RWPE2 (cell line): ENCODE measurements around the gene NOS1AP.

Source experiments
- ATAC-seq: fragments of 200-7000 bp; cut with Tn5 transposase; 3 replicates; pipeline ENCODE4 v1.9.1; 2021; ENCODE audit warnings: low read depth
- DNase-seq: peaks from one replicate; pipeline ENCODE4 v3.0.0-alpha.2; 2020; ENCODE audit warnings: low spot score
- H3K27ac ChIP-seq: fragments of 450-650 bp; 2 replicates; pipeline ENCODE4 v1.5.1; 2017; ENCODE audit warnings: mild to moderate bottlenecking; ENCODE audit not compliant: poor library complexity, severe bottlenecking
- H3K27me3 ChIP-seq: fragments of 250-450 bp; sonication (Bioruptor Pico); 2 replicates; pipeline ENCODE4 v1.5.1; 2021; ENCODE audit warnings: mild to moderate bottlenecking, moderate library complexity; ENCODE audit not compliant: insufficient read depth, poor library complexity, severe bottlenecking
- H3K36me3 ChIP-seq: fragments of 250-450 bp; sonication (Bioruptor Pico); 2 replicates; pipeline ENCODE4 v1.5.1; 2020; ENCODE audit warnings: low read depth, mild to moderate bottlenecking, moderate library complexity
- H3K4me1 ChIP-seq: fragments of 250-450 bp; sonication (Bioruptor Pico); 2 replicates; pipeline ENCODE4 v1.5.1; 2021; ENCODE audit warnings: mild to moderate bottlenecking, moderate library complexity; ENCODE audit not compliant: insufficient read depth, poor library complexity, severe bottlenecking
- H3K4me3 ChIP-seq: fragments of 250-450 bp; sonication (Bioruptor Pico); 2 replicates; pipeline ENCODE4 v1.5.1; 2021; ENCODE audit warnings: mild to moderate bottlenecking, moderate library complexity; ENCODE audit not compliant: severe bottlenecking
- H3K9me3 ChIP-seq: fragments of 250-450 bp; sonication (Bioruptor Pico); 2 replicates; pipeline ENCODE4 v1.5.1; 2021; ENCODE audit warnings: mild to moderate bottlenecking, moderate library complexity; ENCODE audit not compliant: severe bottlenecking
- TF ChIP-seq, protein P1 (sequence below): fragments of 450-650 bp; IDR thresholded peaks from one replicate; pipeline ENCODE4 v1.5.1; 2017; ENCODE audit warnings: mild to moderate bottlenecking, moderate library complexity; ENCODE audit not compliant: poor library complexity, severe bottlenecking

The NOS1AP gene

DNA sequence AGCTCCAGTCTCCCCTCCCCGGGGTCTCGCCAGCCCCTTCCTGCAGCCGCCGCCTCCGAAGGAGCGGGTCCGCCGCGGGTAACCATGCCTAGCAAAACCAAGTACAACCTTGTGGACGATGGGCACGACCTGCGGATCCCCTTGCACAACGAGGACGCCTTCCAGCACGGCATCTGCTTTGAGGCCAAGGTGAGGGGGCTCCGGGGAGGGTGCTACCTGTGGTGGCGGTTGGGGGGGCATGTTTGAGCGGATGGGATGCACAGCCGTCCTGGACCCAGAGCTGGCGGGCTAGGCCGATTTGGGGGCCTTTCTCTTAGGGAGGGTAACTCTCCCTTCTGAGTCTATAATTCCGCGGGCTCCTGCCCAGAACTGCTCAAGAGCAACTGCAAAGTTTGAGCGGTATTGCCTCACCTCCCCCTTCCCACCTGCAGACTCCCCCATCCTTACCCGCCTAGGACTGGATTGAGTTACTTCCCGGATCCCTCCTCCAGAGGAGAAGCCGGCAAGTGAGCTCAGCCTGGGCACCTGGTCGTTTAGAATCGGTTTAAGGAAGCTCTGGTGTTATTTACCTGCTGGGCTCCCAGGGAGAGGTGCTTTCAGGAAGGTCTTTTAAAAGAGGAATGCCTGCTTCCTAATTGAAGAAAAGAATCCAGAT lies 730 bp downstream of the NOS1AP start:
- H3K9me3 ChIP-seq: no peaks in the 10 kb centered on the region
- no peak overlapping the region for H3K27ac ChIP-seq
- no peaks in the 10 kb centered on the region for H3K36me3 ChIP-seq
- H3K4me3 ChIP-seq: peak overlapping the region; percentile 91
- TF ChIP-seq, protein P1, sequence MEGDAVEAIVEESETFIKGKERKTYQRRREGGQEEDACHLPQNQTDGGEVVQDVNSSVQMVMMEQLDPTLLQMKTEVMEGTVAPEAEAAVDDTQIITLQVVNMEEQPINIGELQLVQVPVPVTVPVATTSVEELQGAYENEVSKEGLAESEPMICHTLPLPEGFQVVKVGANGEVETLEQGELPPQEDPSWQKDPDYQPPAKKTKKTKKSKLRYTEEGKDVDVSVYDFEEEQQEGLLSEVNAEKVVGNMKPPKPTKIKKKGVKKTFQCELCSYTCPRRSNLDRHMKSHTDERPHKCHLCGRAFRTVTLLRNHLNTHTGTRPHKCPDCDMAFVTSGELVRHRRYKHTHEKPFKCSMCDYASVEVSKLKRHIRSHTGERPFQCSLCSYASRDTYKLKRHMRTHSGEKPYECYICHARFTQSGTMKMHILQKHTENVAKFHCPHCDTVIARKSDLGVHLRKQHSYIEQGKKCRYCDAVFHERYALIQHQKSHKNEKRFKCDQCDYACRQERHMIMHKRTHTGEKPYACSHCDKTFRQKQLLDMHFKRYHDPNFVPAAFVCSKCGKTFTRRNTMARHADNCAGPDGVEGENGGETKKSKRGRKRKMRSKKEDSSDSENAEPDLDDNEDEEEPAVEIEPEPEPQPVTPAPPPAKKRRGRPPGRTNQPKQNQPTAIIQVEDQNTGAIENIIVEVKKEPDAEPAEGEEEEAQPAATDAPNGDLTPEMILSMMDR: no peak
- DNase-seq: no peak
- ATAC-seq: peak; percentile 63
- H3K27me3 ChIP-seq: no peaks in the 10 kb centered on the region
- no peaks in the 10 kb centered on the region for H3K4me1 ChIP-seq

DNA sequence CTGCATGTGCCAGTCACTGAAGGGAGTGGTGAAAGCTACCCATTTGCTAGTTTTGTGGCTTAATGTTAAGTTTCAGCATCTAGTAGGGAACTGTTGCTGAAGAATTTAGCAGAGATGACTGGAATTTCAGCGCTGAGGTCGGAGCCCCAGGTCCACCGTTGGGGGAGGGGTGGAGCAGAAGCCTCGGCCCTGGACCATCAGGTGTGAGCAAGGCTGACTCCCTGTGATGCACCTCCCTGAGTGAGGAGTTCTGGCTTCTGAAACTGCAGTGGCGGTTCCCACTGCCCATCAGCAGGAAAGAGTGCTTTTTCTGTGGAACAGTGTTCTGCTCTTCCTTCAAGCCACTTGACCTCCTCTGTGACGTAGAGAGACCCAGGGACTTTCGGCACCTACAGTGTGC lies 1.3 kb downstream of the NOS1AP start:
- Histone ChIP-seq H3K27ac (no peak overlapping the region), H3K4me1 (no peaks in the 10 kb centered on the region), H3K36me3 (no peaks in the 10 kb centered on the region), H3K9me3 (no peaks in the 10 kb centered on the region), H3K27me3 (no peaks in the 10 kb centered on the region), H3K4me3 (peak overlapping the region; percentile 91)
- TF ChIP-seq, protein P1: no peak
- ATAC-seq (no peak), DNase-seq (no peak)

DNA sequence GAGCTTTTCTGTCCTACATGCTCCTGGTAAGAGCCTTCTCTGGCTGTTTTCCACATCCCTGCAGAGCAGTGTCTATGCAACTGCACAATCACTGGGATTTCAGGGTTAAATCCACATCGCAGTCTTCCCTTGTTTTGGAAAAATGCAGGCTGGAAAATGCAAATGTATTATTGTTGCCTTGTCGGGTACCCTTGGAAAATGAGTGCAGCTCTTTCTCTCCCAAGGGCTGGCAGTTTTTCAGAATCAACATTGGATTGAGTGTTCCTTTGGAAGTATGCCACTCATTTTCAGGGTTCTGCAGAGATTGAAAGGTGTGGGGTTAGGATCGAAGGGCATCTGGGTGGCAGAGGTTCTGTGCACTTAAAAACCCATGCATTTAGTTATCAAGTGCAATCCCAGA lies 3.2 kb downstream of the NOS1AP start:
- no peaks in the 10 kb centered on the region for H3K9me3 ChIP-seq
- no peak overlapping the region for H3K27ac ChIP-seq
- TF ChIP-seq, protein P1: no peak
- no peak for ATAC-seq
- H3K4me3 ChIP-seq: no peak overlapping the region
- H3K36me3 ChIP-seq: no peaks in the 10 kb centered on the region
- no peaks in the 10 kb centered on the region for H3K4me1 ChIP-seq
- DNase-seq: no peak
- no peaks in the 10 kb centered on the region for H3K27me3 ChIP-seq

DNA sequence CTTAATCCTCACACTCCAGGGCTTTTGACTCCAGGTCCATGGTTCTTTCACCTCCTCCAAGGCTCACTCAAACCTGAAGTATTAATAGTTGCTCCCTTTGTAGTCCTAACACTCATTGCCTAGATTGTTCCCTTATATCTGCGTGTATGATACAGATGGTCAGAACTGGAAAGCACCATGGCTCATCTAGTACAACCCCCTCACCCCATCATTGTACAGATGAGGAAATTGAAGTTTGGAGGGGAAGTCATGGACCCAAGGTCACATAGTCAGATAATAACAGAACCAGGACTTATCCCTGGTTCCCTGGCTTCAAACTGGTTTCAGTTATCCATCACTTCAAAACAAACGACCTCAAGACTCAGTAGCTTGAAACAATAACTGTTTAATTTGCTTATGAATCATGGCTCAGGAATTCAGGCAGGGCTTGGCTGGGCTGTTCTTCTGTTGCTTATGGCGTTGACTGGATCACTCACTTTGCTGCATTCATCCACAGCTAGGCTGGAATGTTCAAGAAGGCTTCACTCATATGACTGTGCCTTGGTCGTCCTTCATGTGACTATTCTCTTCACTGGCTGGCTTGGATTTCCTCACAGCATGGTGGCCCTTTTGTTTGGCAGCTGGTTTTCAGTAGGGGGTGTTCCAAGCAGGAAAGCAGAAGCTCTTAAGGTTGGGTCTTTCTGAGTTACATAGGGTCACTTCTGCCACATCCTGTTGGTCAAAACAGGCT lies 5.0 kb downstream of the NOS1AP start:
- no peak for DNase-seq
- no peak overlapping the region for H3K4me3 ChIP-seq
- TF ChIP-seq, protein P1: no peak

DNA sequence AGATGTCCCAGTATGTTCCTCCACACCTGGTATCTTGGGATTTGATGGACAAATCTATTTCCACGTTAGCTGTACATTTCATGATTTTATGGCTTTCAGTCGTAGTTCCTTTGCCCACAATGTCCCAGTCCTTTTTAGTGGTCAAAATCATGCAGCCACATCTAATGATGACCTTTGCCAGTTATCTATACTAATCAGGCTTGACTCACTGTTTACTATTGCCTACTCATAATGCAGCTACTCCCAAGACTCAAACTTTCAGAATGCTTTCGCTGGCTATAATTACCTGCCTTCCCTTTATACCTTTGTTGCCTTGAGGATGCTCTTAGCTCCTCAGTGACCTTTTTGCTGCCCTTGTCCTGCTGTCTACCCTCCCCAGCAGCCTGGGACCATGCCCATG lies 6.4 kb downstream of the NOS1AP start:
- Histone ChIP-seq H3K27me3 (no peaks in the 10 kb centered on the region), H3K4me1 (peaks cover 3% of the 10 kb centered on the region), H3K36me3 (no peaks in the 10 kb centered on the region), H3K4me3 (no peak overlapping the region), H3K9me3 (no peaks in the 10 kb centered on the region), H3K27ac (no peak overlapping the region)
- TF ChIP-seq, protein P1: no peak
- ATAC-seq (no peak), DNase-seq (no peak)

More for the DNA sequence above, 5.0 kb downstream of the NOS1AP start:
- Histone ChIP-seq H3K27me3 (no peaks in the 10 kb centered on the region), H3K27ac (no peak overlapping the region), H3K9me3 (no peaks in the 10 kb centered on the region), H3K4me1 (no peaks in the 10 kb centered on the region), H3K36me3 (no peaks in the 10 kb centered on the region)
- ATAC-seq: no peak
